GM19455 (cell line): ENCODE measurements around the gene IL17RA.

Source experiments
- ATAC-seq: cut with Tn5 transposase; IDR thresholded peaks from one replicate; pipeline ENCODE4 v1.9.1; 2021; ENCODE audit not compliant: unreplicated experiment

IL17RA gene

DNA sequence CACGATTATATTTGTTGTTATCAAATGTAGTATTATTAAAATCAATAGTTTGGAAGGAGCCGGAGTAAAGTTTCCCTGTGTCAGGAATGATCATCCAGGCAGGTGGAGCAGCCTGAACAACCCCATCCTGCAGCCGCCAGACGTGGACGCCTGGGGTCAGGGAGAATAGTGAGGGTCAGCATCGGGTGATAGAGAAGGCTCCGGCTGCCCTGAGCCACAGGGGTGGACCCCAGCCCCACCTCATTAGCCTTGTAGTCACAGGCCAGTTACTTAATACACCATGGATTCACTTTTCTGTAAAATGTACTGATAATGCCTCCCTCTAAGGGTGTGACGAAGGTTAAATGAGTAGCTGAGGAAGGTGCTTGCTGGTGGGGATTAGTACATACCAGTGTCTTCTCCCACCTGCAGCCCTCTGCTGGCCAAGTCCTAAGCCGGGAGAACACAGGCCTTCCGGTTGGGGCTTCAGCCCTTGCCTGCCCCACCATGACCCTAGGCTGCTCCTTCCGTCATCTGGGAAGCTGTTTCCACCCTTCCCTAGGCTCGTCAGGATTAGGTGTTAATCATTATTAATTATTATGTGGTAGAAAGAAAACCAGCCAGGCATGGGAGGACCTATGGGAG is 21.5 kb downstream of the IL17RA start:
- no peak for ATAC-seq

DNA sequence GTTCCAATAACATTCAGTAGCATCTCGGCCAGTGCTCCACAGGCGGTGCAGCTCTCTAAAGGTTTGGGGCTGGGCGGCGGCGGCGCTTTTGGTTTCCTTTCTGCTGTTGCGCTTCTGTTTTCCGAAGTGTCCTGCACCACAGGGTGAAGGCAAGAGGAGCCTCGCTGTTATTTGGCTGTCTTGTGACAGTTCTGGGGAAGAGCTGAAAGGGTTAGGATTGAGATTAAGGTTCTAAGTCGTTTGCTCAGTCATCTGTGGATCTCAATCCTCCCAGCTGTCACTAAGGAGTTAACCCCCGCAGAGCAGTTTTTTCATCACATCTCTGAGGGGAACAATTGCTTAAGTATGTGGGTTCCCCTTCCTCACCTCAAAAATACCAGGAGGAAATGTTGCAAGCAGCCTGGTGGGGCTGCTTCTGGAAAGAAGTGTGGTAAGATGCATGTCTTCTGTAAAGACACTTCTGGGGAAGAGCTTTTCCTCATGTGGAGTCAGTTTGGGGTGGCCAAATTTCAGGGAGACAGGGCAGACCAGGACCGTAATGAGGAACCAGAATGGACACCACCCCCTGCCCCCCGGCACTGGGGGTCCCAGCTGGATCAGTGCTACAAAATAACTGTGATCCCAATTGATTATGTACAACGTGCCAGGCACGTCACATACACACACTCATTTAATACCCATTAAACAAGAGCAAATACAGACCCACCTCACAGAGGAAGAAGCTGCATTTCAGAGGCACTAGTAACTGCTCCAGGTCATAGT is 22.2 kb downstream of the IL17RA start:
- no peak for ATAC-seq

DNA sequence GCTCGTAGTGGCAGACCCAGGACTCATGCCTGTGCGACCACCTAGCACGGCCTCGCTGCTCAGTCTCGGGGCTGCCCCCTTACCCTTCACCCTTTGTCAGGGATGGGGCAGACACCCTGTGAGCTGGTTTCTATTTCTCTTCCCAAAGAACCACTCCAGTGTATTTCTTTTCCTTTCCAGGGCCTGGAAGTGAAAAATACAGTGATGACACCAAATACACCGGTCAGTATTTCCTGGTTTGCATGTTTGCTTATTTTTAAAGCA is 22.7 kb downstream of the IL17RA start:
- no peak for ATAC-seq

DNA sequence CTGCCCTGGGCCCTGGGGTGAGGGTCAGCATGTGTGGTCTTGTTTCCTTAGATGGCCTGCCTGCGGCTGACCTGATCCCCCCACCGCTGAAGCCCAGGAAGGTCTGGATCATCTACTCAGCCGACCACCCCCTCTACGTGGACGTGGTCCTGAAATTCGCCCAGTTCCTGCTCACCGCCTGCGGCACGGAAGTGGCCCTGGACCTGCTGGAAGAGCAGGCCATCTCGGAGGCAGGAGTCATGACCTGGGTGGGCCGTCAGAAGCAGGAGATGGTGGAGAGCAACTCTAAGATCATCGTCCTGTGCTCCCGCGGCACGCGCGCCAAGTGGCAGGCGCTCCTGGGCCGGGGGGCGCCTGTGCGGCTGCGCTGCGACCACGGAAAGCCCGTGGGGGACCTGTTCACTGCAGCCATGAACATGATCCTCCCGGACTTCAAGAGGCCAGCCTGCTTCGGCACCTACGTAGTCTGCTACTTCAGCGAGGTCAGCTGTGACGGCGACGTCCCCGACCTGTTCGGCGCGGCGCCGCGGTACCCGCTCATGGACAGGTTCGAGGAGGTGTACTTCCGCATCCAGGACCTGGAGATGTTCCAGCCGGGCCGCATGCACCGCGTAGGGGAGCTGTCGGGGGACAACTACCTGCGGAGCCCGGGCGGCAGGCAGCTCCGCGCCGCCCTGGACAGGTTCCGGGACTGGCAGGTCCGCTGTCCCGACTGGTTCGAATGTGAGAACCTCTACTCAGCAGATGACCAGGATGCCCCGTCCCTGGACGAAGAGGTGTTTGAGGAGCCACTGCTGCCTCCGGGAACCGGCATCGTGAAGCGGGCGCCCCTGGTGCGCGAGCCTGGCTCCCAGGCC is 23.7 kb downstream of the IL17RA start:
- ATAC-seq = no peak

DNA sequence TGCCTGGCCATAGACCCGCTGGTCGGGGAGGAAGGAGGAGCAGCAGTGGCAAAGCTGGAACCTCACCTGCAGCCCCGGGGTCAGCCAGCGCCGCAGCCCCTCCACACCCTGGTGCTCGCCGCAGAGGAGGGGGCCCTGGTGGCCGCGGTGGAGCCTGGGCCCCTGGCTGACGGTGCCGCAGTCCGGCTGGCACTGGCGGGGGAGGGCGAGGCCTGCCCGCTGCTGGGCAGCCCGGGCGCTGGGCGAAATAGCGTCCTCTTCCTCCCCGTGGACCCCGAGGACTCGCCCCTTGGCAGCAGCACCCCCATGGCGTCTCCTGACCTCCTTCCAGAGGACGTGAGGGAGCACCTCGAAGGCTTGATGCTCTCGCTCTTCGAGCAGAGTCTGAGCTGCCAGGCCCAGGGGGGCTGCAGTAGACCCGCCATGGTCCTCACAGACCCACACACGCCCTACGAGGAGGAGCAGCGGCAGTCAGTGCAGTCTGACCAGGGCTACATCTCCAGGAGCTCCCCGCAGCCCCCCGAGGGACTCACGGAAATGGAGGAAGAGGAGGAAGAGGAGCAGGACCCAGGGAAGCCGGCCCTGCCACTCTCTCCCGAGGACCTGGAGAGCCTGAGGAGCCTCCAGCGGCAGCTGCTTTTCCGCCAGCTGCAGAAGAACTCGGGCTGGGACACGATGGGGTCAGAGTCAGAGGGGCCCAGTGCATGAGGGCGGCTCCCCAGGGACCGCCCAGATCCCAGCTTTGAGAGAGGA is 24.5 kb downstream of the IL17RA start:
- no peak for ATAC-seq

DNA sequence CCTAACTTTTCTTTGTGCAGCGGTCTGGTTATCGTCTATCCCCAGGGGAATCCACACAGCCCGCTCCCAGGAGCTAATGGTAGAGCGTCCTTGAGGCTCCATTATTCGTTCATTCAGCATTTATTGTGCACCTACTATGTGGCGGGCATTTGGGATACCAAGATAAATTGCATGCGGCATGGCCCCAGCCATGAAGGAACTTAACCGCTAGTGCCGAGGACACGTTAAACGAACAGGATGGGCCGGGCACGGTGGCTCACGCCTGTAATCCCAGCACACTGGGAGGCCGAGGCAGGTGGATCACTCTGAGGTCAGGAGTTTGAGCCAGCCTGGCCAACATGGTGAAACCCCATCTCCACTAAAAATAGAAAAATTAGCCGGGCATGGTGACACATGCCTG is 25.2 kb downstream of the IL17RA start:
- no peak for ATAC-seq

DNA sequence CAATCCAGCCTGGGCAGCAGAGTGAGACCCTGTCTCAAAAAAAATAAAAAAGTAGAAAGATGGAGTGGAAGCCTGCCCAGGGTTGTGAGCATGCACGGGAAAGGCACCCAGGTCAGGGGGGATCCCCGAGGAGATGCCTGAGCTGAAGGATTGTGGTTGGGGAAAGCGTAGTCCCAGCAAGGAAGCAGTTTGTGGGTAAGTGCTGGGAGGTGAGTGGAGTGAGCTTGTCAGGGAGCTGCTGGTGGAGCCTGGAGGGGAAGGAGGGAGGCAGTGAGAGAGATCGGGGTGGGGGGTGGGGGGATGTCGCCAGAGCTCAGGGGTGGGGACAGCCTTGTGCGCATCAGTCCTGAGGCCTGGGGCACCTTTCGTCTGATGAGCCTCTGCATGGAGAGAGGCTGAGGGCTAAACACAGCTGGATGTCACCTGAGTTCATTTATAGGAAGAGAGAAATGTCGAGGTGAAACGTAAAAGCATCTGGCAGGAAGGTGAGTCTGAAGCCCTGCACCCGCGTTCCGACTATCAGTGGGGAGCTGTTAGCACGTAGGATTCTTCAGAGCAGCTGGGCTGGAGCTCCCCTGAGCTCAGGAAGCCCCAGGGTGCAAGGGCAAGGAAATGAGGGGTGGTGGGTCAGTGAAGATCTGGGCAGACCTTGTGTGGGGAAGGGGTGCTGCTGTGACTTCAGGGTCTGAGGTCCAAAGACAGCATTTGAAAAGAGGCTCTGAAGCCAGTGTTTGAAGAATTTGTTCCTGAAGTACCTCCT is 26.2 kb downstream of the IL17RA start:
- no peak for ATAC-seq

DNA sequence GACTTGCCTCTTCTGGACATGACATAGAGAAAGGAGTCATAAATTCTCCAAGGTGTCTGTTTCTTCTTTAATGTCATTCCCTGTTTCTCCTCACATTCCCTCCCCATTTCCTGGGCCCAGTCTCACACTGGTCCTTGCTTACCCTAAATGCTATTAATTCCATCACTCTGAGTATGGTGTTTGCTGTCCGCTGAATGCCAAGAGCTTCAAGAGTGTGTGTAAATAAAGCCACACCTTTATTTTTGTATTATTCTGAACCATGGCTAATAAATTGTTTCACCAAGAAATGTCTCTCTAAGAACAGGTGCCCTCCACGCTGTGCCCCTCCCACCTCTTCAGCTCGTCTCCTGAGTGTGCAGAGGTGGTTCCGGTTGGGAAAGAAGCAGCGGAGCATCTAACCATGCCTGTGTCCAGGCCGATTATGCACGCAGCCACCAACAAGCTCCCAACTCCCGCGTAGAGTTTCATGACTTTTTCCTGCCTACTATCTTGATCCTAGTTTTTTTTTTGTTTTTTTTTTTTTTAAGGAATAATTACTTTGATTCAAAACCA is 27.8 kb downstream of the IL17RA start:
- no peak for ATAC-seq

DNA sequence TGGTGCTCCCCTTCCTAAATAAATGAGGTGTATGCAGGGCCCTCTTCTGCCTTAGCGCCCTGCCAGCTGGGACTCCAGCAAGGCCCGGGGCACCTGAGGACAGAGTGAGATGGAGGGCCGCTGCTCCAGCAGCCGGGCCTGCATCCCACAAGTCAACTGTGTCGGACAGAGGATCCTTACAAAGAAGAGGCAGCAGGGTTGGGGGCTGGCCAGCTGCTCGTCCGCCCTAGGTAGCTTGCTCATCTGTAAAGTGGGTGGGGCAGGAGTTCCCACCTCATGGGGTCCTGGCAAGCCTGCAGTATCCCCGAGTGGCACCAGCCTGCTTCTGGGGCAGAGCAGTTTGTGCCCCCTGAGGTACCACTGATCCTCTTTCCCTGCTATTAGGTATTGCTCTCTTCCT is 28.8 kb downstream of the IL17RA start:
- no peak for ATAC-seq

DNA sequence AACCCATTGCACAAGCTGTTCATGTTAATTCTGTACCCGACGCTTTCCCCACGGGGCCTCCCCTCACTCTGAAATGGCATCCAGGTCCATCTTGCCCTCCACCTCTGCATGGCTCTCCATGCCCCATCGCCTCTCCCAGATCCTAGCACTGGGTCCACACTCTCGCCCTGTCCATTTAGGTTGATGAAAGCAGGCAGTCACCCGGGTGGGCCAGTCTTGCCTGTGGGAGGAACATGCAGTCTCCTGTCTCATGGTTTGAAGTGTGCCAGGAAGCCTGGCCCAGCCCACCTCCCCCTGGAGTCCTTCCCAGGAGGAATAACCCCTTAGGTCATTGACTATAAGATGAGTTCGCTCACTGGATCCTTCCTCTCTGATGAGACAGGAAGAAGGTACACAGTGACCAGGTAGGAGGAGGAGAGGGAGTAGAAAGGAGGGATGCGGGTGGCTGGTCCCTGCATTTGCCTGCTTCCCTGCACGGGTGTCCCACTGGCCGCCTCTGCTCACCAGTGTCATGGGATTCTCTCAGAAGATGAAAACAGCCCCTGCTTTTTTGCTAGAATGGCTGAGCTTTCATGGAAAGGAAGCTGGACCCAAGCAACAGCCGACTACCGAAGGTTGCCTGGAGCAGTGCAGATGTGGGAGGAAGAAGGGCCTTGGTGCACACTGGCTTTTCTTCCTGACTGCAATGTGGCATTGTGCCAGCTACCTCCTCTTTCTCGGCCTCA is 29.5 kb downstream of the IL17RA start:
- ATAC-seq = no peak

DNA sequence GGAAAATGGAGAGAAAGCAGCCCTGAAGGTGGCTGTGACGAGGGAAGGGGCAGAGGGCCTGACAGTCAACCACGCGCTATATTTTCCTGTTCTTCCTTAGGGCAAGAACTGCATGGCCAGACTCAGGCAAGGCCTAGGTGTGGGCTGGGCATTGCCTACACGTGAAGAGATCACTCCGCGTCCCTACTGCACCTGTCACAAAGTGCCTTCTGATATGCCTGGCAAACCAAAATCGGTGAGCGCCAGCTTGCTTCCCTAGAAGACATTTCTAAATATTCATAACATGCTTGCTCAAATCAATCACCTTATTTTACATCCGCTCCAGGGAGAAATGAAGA is 30.1 kb downstream of the IL17RA start:
- ATAC-seq = no peak

DNA sequence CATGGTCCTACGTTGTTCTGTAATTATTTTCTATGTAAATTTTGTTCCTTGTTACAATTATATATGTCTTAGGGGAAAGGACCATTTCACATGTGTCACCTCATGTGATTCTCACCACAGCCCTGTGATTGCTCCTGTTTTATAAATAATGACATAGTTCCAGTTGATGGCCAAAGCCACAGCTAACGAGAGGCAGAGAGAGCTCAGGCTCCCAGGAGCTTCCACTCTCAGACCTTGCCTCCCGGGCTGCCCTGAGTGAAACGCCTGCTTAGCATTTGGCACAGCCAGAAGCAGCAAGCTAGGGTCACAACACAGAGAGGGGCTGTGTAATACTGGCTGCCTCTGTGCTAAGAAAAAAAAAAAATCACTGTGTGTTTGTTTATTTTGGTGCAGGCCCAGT is 30.4 kb downstream of the IL17RA start:
- ATAC-seq = no peak

DNA sequence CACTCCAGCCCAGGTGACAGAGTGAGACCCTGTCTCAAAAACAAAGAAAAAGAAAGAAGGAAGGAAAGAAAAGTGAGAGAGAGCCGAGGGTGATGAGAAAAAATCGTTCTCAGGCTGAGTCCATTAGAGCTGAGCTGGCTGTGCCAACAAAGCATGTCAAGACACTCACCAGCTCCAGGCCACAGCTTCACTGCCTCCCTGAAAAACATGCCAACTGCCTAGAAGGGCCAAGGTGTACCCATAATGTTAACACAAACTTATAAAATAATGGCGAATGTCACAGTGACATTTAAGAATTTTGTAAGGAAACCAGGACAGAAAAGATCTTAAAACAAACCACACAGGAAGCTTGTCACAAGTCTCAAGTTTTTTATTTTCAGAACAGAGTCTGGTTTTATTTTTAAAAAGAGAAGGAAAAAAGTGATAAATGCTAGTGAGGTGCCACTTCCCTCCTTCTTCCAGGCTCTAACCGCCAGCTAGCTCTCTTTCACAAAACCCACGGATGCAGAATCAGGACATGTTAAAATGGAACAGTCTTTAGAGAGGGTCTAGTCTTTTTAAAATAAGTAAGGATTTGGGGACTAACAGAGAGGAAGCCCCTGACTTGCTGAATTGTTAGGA is 31.3 kb downstream of the IL17RA start:
- ATAC-seq = no peak

DNA sequence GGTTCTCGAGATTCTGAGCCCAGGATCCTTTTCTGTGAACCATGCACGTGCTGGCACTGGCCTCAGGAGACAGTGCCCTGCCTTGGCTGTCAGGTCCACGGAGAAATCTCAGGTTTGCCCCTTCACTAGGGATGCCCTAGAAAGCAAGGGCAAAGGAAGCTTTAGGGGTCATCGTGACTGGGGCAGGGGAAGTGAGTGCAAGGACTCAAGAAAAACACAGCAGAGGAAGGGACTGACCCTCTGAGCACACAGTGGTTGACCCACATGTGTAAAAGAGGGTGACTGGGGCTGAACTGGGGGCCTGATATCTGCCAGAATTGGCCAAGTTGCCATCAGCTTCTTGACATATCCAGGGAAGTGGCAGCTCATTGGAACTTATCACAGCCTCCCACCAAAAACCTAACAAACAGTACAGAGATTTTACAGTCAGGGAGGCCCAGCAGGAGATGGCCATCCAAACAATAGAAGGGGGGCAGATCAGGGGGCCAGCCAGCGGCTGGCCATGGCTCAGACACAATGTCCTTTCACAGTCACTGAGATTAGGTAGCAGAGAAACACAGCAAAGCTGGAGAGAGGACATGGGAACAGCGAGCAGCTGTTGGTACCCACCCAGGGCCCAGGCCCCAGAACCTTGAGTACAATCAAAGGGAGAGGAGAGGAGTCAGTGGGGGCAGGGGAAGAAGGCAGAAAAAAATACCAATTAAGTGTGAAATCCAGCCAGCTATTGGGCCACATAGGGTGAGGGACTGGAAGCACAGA is 32.0 kb downstream of the IL17RA start:
- ATAC-seq = no peak

DNA sequence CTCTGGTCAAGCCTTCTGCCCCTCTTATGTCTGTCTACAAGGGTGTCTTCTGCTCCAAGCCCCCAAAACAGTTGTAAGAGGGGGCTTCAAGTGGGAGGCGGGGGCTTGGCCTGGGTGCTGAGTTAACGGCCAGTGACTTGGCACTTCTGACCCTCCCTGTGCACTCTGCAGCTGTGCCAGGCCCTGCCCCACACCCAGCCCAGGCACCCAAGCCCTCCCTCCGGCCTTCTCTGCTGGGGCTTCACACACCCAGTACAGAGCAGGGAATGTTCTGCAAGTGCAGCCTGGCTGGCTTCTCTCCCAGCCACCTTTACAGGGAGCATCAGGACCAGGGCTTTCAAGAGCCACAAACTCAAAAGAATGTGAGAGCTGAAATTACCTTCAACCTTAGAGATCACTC is 32.6 kb downstream of the IL17RA start:
- ATAC-seq = no peak

DNA sequence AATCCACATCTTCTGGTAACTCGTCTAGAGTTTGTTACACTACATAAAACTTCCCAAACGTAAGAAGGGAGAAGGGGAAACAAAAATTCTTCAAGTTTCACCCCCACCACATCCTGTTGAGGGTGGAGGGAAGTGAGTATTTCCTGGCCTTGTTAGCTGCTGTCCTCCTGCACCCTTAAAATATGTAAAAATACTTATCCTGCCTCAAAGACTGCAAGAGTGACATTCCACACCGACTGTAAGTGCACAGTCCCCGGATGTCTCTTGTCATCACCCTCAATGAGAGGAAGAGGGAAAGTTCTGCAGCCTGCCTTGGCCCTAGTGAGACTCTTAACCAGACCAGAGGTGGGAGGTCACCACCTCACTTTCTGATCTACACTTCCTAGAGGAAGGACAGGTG is 33.1 kb downstream of the IL17RA start:
- no peak for ATAC-seq

DNA sequence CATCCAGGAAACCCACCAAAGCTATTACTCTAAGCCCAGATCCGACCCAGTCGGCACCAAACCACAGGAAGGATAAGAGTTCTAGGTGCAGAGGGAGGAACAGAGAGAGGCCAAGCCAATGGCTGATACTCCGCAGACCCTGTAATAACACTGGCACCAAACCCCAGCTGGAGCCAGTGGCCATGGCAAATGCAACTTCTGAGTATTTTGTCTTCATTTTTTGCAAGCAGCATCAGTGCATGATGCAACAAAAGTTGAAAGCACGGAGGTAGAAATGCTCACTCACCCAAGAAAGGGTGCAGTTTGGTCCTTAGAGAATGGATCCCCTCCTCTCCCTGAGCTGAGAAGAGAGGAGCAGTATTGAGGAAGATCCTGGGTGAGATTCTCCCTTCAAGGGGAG is 33.5 kb downstream of the IL17RA start:
- ATAC-seq = no peak

DNA sequence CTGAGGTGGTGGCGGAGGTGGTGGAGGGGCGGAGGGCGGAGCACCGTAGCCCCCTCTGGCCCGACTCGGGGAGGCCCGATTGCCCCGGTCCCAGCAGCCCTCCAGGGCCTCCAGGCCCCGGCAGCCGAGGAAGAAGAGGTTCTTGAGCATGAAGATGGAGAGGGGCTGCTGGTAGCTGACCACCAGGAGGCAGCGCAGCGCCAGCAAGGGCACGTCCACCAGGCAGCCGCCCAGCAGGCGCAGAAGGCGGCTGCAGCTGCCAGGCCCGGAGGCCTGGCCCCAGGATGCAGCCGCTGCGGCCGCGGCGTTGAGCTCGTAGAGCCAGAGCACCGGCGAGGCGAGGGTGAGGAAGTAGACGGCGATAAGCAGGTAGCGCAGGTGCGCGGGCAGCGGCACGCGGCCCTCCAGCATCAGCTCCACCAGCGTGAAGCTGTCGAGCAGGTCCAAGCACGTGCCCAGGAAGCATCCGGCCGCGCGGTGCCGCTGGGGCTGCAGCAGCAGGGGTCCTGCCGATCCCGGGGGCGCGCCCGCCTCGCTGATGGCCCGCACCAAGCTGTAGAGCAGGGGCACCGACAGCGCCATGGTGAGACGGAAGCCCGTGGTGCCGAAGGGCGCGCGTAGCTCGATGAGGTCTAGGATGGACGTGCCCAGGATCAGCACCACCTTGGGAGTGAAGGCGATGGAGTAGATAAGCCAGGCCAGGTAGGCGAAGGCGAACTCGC is 34.8 kb downstream of the IL17RA start:
- no peak for ATAC-seq
